GM19452 (cell line): ENCODE data around the gene HSP90AB1.
A peak's percentile ranks its signal among the peaks of the same experiment; 100 is the strongest.
"Not testable (repeated sequence)": the region's sequence is repeated elsewhere in the genome, so short reads cannot be mapped to it uniquely, and the experiment has no call there.

Experiments used
- ATAC-seq: cut with Tn5 transposase; IDR thresholded peaks from one replicate; pipeline ENCODE4 v1.9.1; 2021; ENCODE audit not compliant: unreplicated experiment

HSP90AB1 gene

DNA sequence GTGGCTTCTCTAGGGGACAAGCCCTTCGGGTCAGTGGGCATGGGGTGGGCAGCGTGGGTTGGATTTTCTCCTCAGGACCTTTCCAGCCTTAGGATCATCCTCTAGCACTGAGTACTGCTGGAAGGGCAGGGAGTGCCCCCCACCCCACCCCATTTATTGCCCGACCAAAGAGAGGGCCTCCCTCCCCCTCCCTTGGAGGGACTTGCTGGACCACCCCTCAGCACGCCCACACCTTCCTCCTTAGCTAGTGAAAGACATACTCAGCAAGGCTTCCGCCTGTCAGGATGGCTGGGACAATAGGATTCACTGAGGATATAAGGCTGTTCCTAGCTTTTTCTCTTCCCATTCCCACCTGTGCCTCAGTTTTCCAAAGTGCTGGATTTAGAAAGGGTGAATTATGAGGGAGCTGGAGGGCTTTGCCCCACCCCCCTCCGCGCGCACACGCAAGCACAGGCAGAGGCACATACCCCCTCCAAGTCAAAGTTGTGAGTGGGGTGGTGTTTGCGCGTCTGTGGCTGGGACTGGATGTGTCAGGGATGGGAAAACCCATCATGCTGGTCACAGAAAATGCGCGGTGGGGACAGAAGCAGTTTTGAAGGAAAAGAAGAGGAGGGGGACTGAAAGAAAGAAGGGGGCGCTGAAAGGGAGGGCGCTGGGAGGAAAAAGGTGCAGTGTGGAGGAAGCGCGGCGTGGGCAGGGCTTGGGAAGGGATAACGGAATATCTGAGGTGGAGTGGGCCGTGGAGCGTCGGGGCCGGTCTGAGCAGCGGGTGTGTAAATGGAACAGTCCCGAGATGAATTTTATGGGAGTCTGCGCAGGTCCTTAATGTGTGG, 24.2 kb upstream of the HSP90AB1 start:
- ATAC-seq = no peak

GRCh38 chr6:44223319-44224028, 23.4 kb upstream of the HSP90AB1 start, which contains the start of gene SLC29A1:
SLC29A1 (plus strand) TSS chr6:44223595; CDS start chr6:44227314, 3,719 bp downstream.
- ATAC-seq = peak; percentile 48

DNA sequence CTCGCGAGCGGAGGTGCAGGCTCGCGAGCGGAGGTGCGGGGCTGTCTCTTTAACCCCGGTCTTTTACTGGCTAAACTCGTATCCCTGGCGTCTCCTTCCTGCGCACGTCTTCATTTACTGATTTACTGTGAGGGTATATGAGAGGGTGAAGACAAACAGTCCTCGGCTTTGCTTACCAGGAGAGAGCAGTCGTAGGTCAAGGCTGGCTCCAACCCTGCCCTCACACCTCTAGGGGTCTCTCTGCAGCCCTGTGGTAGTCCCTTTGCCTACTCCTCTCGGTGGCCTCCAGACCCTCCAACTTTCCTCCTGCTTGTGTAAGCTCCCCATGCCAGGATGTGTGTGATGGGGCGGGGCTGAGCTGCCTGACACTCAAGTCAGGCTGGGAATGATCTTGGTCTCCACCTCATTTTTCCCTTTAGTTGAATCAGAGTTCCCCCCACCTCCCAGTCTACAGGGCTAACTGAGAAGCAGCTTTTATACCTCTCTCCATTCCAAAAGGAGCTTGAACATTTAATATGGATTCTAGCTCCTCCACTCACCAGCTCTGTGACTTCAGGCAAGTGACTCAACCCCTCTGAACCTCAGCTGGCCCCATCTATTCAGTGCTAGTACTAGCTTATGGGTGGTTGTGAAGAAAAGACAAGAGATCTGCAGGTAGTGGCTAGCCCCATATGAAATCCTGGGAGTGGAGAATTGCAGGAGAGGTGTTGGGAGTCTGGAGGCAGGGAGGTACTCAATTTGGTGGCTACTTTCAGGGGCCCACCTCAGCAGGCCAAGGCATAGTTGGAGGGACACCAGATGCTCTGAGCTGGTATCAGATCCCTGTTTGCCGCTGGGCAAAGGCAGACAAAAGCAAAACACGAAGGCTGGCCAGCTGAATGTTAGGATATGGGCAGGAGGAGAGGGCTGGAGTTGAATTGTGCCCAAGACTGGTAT, 22.6 kb upstream of the HSP90AB1 start:
- no peak for ATAC-seq

DNA sequence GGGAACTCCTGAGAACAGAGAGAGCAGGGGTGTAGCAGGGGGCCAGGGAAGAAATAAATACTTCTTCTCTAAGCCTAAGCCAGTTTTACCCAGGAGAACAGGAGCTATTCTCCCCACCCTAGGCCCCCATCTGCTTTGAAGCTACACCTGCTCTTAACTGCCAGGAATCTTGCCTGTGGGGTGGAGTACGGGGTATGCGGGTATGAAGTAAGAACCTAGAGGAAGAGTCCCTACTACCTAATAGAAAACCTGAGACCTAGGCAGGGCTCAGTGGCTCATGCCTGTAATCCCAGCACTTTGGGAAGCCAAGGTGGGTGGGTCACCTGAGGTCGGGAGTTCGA, 22.0 kb upstream of the HSP90AB1 start:
- ATAC-seq = no peak

GRCh38 chr6:44225579-44226325, 21.1 kb upstream of the HSP90AB1 start:
- no peak for ATAC-seq

DNA sequence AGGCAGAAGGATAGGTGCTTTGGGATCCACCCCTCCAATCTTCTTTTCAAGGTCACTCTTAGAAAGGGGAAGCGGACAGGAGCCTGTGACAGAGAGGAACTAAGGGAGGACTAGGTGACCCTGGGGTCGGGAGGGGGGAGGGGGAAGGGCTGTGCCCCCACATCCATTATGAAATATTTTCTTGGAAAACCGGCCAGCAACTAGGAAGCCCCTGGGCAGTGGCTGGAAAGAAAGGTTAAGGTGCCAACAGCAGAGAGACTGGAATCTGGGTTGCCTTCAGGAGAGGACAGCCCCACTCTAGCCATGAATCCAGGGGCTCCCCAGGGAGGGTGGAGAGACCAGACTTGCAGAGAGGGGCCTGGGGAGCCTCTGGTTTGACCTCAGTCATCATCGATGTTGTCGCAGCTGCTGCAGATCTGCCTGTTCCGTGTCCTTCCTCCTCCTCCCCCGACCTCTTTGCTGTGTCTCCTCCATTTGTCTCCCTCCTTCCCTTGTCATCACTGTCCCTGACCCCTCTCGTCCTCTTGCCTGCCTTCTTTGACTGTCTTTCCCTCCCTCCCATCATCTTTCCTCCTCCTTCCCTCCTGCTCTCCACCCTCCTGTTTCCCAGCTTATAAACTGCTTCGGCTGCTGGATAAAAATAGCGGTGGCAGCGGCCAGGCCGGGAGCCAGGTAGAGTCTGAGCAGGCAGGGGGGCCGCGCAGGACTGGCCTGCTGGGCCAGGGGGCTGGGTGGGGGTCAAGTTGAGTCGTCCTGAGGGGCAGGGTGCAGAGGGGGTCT, 20.3 kb upstream of the HSP90AB1 start:
- ATAC-seq = no peak

DNA sequence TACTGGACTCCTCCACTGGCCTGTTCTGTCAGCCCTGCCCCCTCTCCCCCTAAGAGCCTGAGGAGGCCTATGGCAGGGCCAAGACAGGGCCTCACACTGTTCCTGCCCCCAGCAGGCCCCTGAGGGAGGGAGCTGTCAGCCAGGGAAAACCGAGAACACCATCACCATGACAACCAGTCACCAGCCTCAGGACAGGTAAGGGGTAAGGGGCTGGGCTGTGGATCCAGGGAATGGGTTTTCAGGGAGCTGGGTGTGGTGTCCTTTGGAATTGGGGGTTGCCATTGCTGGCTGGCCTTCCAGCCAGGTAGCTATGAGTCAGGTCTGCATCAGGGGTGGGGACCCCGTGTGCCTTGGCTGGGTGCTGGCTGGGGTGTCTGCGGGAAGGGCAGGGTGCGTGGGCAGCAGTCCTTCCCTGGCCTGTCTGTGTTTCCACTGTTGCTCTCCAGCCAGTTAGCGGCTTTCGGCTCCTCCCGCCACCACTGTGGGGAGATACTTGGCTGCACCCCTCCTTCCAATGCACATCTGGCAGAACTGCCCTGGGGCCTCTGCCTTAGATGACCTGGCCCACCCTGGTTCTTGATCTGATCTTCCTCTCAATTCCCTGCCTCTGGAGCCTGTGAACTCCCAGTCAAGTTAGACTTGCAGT, 19.6 kb upstream of the HSP90AB1 start:
- ATAC-seq = no peak

GRCh38 chr6:44228031-44228430, 18.9 kb upstream of the HSP90AB1 start:
- no peak for ATAC-seq

DNA sequence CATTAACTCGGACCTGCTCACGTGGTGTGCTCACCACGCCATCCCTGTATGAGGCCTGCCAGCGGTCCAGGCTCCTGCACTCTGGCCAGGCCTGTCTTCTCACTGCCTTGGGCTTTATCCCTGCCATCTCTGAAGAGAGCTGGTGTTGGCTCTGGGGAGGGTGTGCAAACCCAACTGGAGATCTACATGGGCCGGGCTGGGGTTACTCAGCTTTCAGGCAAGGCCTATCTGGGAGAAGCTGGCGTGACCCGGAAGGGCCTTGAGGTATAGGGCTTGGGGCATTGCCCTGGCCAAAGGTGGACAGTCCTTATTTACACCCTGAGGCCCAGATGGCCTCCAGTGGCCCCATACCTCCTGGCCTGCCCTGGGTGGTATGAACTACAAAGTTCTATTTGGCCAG, 18.5 kb upstream of the HSP90AB1 start:
- ATAC-seq = no peak

DNA sequence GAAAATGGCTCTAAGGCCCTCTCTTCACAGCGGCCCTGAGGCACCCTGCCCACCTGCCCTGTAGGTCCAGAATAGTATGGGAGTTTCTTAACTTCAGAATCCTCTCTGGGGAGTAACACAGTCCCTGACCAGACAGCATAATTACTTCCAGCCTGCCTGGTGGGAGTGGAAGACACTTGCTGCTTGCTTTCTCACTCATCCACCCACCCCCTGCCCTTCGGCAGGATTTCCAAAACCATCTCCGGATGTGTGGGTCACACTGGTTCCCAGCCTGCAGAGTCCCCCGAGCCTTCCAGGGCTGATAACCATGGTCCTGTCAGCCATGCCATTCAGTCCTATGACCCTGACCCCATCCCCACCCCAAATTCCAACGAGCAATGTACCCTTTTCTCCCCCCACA, 18.1 kb upstream of the HSP90AB1 start:
- no peak for ATAC-seq

- ATAC-seq = no peak
Observed at GRCh38 chr6:44229376-44230033, 17.4 kb upstream of the HSP90AB1 start.

- no peak for ATAC-seq
Observed at GRCh38 chr6:44230034-44230675, 16.7 kb upstream of the HSP90AB1 start.

GRCh38 chr6:44231426-44231825, 15.5 kb upstream of the HSP90AB1 start:
- ATAC-seq = not testable (repeated sequence)

GRCh38 chr6:44232676-44233566, 14.0 kb upstream of the HSP90AB1 start:
- no peak for ATAC-seq

DNA sequence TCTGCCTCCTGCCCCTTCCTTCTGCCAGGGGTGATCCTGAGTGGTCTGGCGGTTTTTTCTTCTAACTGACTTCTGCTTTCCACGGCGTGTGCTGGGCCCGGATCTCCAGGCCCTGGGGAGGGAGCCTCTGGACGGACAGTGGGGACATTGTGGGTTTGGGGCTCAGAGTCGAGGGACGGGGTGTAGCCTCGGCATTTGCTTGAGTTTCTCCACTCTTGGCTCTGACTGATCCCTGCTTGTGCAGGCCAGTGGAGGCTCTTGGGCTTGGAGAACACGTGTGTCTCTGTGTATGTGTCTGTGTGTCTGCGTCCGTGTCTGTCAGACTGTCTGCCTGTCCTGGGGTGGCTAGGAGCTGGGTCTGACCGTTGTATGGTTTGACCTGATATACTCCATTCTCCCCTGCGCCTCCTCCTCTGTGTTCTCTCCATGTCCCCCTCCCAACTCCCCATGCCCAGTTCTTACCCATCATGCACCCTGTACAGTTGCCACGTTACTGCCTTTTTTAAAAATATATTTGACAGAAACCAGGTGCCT, 13.3 kb upstream of the HSP90AB1 start:
- ATAC-seq = no peak

GRCh38 chr6:44234101-44235025, 12.5 kb upstream of the HSP90AB1 start:
- ATAC-seq = no peak
